Measurements from ENCODE around the gene IL10RB.

The IL10RB gene

DNA sequence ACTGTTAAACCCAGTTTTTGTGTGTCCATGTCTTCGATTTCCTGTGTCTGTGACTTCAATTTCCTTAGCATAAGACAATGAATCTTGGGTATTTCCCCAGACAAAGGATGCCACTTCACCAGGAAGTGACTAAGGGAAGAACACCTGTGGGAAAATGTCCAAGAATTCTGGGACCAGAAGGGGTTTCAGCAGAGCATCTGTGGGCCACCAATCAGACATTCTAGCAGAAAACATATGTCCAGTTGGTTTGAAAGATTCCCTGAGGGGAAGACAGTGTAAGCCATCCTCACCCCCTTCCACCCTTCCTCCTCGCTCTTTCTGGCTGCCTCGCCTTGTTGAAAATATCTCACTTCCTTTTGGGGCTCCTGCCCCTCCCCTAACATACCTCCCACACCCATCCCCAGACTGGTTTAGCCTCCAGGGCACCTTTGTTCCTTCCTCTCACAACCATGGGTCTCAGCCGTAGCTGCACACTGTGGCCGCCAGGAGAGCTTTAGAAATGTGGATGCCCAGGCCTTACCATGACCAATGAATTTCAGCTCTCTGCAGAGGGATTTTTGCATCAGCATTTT lies 33.1 kb downstream of the IL10RB start:
- no CpG with 5 or more reads among the region's 5 CpGs for WGBS (ENCODE audit: insufficient coverage, insufficient read length)
- H3K27me3 ChIP-seq (ENCODE audit: control insufficient read depth, insufficient read depth, low read length) = no peaks in the 10 kb centered on the region
- no peaks in the 10 kb centered on the region for H3K4me1 ChIP-seq (ENCODE audit: control insufficient read depth, insufficient read depth, low read length)
- H3K4me3 ChIP-seq (ENCODE audit: low read length) = no peak overlapping the region
- H3K36me3 ChIP-seq (ENCODE audit: control insufficient read depth, insufficient read depth, low read length) = no peaks in the 10 kb centered on the region
- H3K27ac ChIP-seq (ENCODE audit: low read length) = no peak overlapping the region
- no peak for DNase-seq (ENCODE audit: low read depth, low spot score)
- no peaks in the 10 kb centered on the region for H3K9me3 ChIP-seq (ENCODE audit: control insufficient read depth, insufficient read depth, low read length)

DNA sequence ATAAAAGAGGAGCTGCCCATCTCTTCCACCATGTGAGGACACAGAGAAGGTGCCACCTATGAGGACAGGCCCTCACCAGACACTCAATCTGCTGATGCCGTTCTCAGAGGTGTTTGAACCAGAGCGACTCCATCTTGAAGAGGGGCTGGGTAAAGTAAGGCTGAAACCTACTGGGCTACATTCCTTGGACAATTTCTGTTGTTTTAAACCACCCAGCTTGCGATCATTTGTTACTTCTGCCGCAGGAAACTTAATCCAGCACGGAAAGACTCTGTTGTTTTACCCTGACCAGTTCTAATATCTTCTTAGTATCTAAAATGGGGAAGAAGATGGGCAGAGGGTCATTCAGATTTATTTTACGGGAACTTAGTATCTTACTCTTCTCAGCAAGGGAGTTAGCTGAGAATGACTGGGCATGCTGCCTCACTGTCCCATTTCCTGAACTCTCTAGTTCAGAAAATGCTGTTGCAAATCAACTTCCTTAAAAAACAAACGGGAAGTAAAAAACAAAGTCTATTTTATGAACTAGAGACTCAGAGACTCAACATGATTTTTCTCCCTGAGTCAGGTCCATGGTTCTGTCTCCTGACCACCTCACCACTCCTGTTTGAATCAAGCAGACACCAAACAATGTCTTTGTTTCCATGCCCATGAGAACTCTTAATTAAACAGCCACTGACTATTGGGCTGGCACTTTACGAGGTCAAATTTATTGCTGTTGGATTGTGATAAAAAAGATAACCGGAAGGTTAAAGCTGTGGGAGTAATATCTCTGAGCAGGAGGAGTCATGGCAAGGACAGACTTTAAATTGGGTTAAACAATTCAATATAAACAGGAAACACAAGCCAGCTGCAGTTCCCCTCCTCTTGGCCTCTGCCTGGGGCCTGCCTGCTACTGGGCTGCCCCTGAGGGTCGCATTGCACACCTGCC lies 34.8 kb downstream of the IL10RB start:
- Histone ChIP-seq H3K27me3 (ENCODE audit: control insufficient read depth, insufficient read depth, low read length) (no peaks in the 10 kb centered on the region), H3K27ac (ENCODE audit: low read length) (no peak overlapping the region)
- no CpG with 5 or more reads among the region's 10 CpGs for WGBS (ENCODE audit: insufficient coverage, insufficient read length)

DNA sequence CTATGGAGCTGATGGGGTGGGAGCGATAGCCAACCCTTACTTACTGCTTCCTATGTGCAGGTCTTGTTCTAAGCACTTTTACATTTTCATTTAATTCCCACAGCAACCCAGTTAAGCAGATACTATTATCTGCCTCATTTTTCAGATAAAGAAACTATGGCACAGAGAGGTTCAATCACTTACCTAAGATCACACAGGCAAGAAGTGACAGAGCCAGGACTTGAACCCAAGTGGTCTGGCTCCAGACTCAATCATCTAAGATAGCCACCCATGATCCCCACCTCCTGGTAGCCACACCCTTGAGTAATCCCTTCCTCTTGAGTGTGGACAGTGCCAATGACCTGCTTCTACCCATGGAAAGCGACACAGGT lies 35.5 kb downstream of the IL10RB start:
- H3K4me1 ChIP-seq (ENCODE audit: control insufficient read depth, insufficient read depth, low read length) = no peaks in the 10 kb centered on the region
- H3K27ac ChIP-seq (ENCODE audit: low read length) = no peak overlapping the region
- no peak overlapping the region for H3K4me3 ChIP-seq (ENCODE audit: low read length)
- H3K9me3 ChIP-seq (ENCODE audit: control insufficient read depth, insufficient read depth, low read length) = no peaks in the 10 kb centered on the region
- no CpG with 5 or more reads among the region's 2 CpGs for WGBS (ENCODE audit: insufficient coverage, insufficient read length)
- H3K36me3 ChIP-seq (ENCODE audit: control insufficient read depth, insufficient read depth, low read length) = no peaks in the 10 kb centered on the region
- H3K27me3 ChIP-seq (ENCODE audit: control insufficient read depth, insufficient read depth, low read length) = no peaks in the 10 kb centered on the region
- no peak for DNase-seq (ENCODE audit: low read depth, low spot score)

More for the DNA sequence above, 34.8 kb downstream of the IL10RB start:
- DNase-seq (ENCODE audit: low read depth, low spot score) = no peak
- Histone ChIP-seq H3K4me1 (ENCODE audit: control insufficient read depth, insufficient read depth, low read length) (no peaks in the 10 kb centered on the region), H3K4me3 (ENCODE audit: low read length) (no peak overlapping the region), H3K36me3 (ENCODE audit: control insufficient read depth, insufficient read depth, low read length) (no peaks in the 10 kb centered on the region), H3K9me3 (ENCODE audit: control insufficient read depth, insufficient read depth, low read length) (no peaks in the 10 kb centered on the region)

DNA sequence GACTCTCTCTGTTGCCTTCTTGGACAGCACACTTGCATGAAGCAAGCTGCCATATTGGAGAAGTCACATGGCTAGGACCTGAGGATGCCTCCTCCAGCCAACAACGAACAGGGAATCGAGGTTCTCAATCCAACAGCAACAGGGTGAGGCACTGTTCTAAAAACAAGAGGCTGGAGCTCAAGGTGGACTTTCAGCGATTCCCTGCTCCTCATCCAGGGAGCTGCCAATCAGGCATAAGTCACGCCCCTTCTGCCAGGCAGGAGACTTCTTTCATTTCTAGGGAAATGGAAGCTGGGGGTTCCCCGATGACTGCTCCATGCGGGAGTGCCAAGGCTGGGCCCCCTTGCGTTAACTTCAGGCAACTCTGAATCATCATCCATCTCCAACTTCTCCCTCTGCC lies 35.9 kb downstream of the IL10RB start:
- WGBS (ENCODE audit: insufficient coverage, insufficient read length) = no CpG with 5 or more reads among the region's 7 CpGs
- no peak overlapping the region for H3K27ac ChIP-seq (ENCODE audit: low read length)
- H3K27me3 ChIP-seq (ENCODE audit: control insufficient read depth, insufficient read depth, low read length) = no peaks in the 10 kb centered on the region
- DNase-seq (ENCODE audit: low read depth, low spot score) = no peak
- H3K4me1 ChIP-seq (ENCODE audit: control insufficient read depth, insufficient read depth, low read length) = no peaks in the 10 kb centered on the region
- no peaks in the 10 kb centered on the region for H3K36me3 ChIP-seq (ENCODE audit: control insufficient read depth, insufficient read depth, low read length)
- no peak overlapping the region for H3K4me3 ChIP-seq (ENCODE audit: low read length)
- H3K9me3 ChIP-seq (ENCODE audit: control insufficient read depth, insufficient read depth, low read length) = no peaks in the 10 kb centered on the region

DNA sequence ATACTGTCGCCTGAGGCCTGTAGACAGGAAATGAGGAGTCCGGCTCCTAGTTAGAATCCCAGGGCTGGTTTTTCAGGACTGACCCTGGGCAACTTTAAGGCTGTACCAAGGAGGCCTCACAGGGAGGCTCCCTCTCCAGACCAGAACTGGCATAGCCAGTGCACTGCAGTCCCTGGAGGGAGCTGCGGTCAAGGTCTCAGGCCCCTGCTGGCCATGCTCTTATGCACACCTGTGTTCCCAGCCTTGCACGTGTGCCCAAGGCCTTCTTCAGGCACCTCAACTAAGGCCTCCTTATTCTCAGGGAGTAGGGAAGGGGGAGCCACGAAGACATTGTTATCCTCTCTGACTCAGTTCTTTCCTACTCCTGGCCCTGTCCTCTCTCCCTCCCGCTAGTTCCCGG lies 36.6 kb downstream of the IL10RB start:
- no peak for DNase-seq (ENCODE audit: low read depth, low spot score)
- Histone ChIP-seq H3K36me3 (ENCODE audit: control insufficient read depth, insufficient read depth, low read length) (no peaks in the 10 kb centered on the region), H3K9me3 (ENCODE audit: control insufficient read depth, insufficient read depth, low read length) (no peaks in the 10 kb centered on the region), H3K4me1 (ENCODE audit: control insufficient read depth, insufficient read depth, low read length) (no peaks in the 10 kb centered on the region), H3K4me3 (ENCODE audit: low read length) (no peak overlapping the region), H3K27ac (ENCODE audit: low read length) (no peak overlapping the region), H3K27me3 (ENCODE audit: control insufficient read depth, insufficient read depth, low read length) (no peaks in the 10 kb centered on the region)
- WGBS (ENCODE audit: insufficient coverage, insufficient read length) = no CpG with 5 or more reads among the region's 7 CpGs

DNA sequence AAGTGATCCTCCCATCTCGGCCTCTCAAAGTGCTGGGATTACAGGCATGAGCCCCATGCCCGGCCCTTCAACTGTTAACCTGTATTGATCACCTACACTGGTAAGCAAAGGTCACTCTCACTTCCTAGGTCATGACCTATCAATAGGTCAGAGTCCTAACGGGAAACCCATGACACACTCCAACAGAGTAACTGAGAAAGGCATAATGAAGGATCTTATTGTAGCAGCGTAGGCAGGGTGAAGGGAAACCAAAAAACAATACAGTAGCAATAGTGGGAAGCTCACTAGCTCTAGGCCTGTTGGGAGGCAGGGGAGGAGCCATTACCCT lies 39.1 kb downstream of the IL10RB start:
- no peaks in the 10 kb centered on the region for H3K27me3 ChIP-seq (ENCODE audit: control insufficient read depth, insufficient read depth, low read length)
- DNase-seq (ENCODE audit: low read depth, low spot score) = no peak
- H3K9me3 ChIP-seq (ENCODE audit: control insufficient read depth, insufficient read depth, low read length) = no peaks in the 10 kb centered on the region
- WGBS (ENCODE audit: insufficient coverage, insufficient read length) = no CpG with 5 or more reads among the region's 4 CpGs
- H3K27ac ChIP-seq (ENCODE audit: low read length) = no peak overlapping the region
- H3K4me3 ChIP-seq (ENCODE audit: low read length) = no peak overlapping the region
- H3K4me1 ChIP-seq (ENCODE audit: control insufficient read depth, insufficient read depth, low read length) = no peaks in the 10 kb centered on the region
- no peaks in the 10 kb centered on the region for H3K36me3 ChIP-seq (ENCODE audit: control insufficient read depth, insufficient read depth, low read length)

DNA sequence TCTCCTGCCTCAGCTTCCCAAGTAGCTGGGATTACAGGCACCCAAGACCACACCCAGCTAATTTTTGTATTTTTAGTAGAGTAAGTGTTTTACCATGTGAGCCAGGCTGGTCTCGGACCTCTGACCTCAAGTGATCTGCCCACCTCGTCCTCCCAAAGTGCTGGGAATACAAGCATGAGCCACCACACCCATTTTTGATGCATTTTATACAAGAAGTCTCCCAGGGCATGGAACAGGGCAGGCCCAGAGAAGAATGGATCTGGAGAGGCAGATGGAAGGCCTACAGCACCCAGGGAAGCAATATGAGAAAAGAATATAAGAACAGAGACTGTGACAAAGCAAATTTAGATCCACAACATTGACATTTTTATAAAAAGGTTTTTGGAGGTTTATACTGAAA lies 39.8 kb downstream of the IL10RB start:
- no peaks in the 10 kb centered on the region for H3K36me3 ChIP-seq (ENCODE audit: control insufficient read depth, insufficient read depth, low read length)
- WGBS (ENCODE audit: insufficient coverage, insufficient read length) = no CpG with 5 or more reads among the region's 2 CpGs
- H3K4me3 ChIP-seq (ENCODE audit: low read length) = no peak overlapping the region
- H3K27me3 ChIP-seq (ENCODE audit: control insufficient read depth, insufficient read depth, low read length) = no peaks in the 10 kb centered on the region
- DNase-seq (ENCODE audit: low read depth, low spot score) = no peak
- no peaks in the 10 kb centered on the region for H3K4me1 ChIP-seq (ENCODE audit: control insufficient read depth, insufficient read depth, low read length)
- no peak overlapping the region for H3K27ac ChIP-seq (ENCODE audit: low read length)
- no peaks in the 10 kb centered on the region for H3K9me3 ChIP-seq (ENCODE audit: control insufficient read depth, insufficient read depth, low read length)

DNA sequence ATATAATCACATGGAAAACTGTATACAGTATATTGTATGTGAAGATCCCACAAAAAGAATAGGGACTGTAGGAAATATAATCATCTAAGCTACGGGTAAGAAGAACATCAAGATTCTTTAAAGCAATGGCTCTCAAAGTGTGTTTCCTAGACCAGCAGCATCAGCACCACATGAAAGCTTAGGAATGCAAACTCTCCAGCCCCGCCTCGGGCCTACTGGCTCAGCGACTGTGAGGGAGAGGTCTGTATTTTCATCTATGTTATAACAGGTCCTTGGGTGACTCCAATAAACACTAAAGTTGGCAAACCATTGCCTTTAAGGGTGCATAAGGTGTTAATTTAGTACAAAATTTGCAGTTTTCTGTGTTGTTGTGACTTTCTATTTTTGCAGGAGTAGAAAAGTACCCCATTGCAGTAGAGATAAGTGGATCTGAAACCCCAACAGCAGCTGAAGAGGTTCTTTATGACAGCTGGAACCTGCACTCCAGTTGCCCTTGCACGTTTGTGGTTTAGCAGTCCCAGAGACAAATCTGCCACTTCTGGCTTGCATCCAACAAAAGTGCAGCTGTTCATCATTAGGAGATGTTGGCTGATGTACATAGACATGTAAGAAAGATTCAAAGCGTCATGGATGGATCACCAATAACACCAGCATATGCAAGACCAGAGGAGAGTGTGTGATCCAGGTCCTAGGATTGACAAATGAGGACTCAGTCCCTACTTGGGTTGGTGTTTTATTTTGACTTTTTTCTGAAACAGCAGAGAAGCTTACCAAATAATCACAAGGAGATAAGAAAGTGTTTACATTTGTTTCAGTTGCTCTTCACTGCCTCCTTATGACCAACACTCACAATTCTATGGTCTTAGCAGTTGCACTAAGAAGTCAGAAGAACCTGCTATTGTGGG lies 42.7 kb downstream of the IL10RB start:
- Histone ChIP-seq H3K9me3 (ENCODE audit: control insufficient read depth, insufficient read depth, low read length) (no peaks in the 10 kb centered on the region), H3K27me3 (ENCODE audit: control insufficient read depth, insufficient read depth, low read length) (no peaks in the 10 kb centered on the region), H3K27ac (ENCODE audit: low read length) (no peak overlapping the region), H3K36me3 (ENCODE audit: control insufficient read depth, insufficient read depth, low read length) (no peaks in the 10 kb centered on the region), H3K4me1 (ENCODE audit: control insufficient read depth, insufficient read depth, low read length) (no peaks in the 10 kb centered on the region), H3K4me3 (ENCODE audit: low read length) (no peak overlapping the region)
- no peak for DNase-seq (ENCODE audit: low read depth, low spot score)
- no CpG with 5 or more reads among the region's 6 CpGs for WGBS (ENCODE audit: insufficient coverage, insufficient read length)

DNA sequence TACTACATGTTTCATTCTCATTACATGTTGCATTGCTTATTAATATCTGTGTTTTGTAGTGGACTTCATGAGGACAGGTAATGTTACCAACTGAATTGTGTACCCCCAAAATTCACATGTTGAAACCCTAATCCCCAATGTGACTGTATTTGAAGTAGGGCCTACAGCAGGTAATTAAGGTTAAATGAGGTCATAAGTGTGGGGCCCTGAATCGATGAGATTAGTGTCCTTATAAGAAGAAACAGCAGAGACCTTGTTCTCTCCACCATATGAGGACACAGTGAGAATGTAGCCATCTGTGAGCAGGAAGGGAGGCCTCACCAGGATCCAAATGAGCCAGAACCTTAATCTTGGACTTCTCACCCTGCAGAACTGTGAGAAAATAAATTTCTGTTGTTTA lies 43.6 kb downstream of the IL10RB start:
- no peak for DNase-seq (ENCODE audit: low read depth, low spot score)
- H3K27me3 ChIP-seq (ENCODE audit: control insufficient read depth, insufficient read depth, low read length) = no peaks in the 10 kb centered on the region
- no peaks in the 10 kb centered on the region for H3K9me3 ChIP-seq (ENCODE audit: control insufficient read depth, insufficient read depth, low read length)
- no CpG with 5 or more reads among the region's 1 CpG for WGBS (ENCODE audit: insufficient coverage, insufficient read length)
- H3K4me1 ChIP-seq (ENCODE audit: control insufficient read depth, insufficient read depth, low read length) = no peaks in the 10 kb centered on the region
- H3K27ac ChIP-seq (ENCODE audit: low read length) = no peak overlapping the region
- H3K36me3 ChIP-seq (ENCODE audit: control insufficient read depth, insufficient read depth, low read length) = no peaks in the 10 kb centered on the region
- no peak overlapping the region for H3K4me3 ChIP-seq (ENCODE audit: low read length)

DNA sequence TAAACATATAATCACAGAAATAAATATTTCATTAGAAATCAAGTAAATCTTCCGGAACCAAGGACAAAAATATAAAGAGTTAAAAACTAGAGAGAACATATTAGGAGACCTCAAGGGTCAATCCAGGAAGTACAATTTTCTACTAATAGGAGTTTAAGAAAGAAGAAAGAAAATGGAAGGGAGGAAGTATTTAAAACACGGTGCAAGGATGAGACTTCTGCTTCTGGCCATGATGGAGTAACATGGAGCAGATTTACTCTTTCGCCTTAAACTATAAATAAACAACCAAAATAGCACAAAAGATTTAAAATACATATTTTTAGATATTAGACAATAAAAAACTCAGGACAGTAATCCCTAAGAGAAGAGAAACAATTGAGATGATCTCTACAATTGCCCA lies 46.0 kb downstream of the IL10RB start:
- H3K9me3 ChIP-seq (ENCODE audit: control insufficient read depth, insufficient read depth, low read length) = no peaks in the 10 kb centered on the region
- no peak for DNase-seq (ENCODE audit: low read depth, low spot score)
- no peak overlapping the region for H3K4me3 ChIP-seq (ENCODE audit: low read length)
- no peaks in the 10 kb centered on the region for H3K27me3 ChIP-seq (ENCODE audit: control insufficient read depth, insufficient read depth, low read length)
- no peaks in the 10 kb centered on the region for H3K4me1 ChIP-seq (ENCODE audit: control insufficient read depth, insufficient read depth, low read length)
- no peaks in the 10 kb centered on the region for H3K36me3 ChIP-seq (ENCODE audit: control insufficient read depth, insufficient read depth, low read length)
- no peak overlapping the region for H3K27ac ChIP-seq (ENCODE audit: low read length)
- no CpG with 5 or more reads among the region's 3 CpGs for WGBS (ENCODE audit: insufficient coverage, insufficient read length)
